BLaER1 treated with 17β-estradiol and CSF1 and Interleukin-3, amounts not matched to agents 10 nM and 100 nM (cell line): ENCODE results near the gene ARCN1.
"Not testable (repeated sequence)": the region's sequence is repeated elsewhere in the genome, so short reads cannot be mapped to it uniquely, and the experiment has no call there.

ENCODE experiments used
- H3K27ac ChIP-seq, 11 experiments: shearing (Covaris generic); formaldehyde crosslinking; 2 replicates each; pipeline ENCODE4 v1.8.1; 2022
- H3K27me3 ChIP-seq, 11 experiments: shearing (Covaris generic); formaldehyde crosslinking; 2 replicates each; pipeline ENCODE4 v1.8.1; 2022
- H3K36me3 ChIP-seq, 11 experiments: shearing (Covaris generic); formaldehyde crosslinking; 2 replicates each; pipeline ENCODE4 v1.8.1; 2022
- H3K4me1 ChIP-seq, 10 experiments: shearing (Covaris generic); formaldehyde crosslinking; 2 replicates each; pipeline ENCODE4 v1.8.1; 2022
- H3K4me2 ChIP-seq, 11 experiments: shearing (Covaris generic); formaldehyde crosslinking; 2 replicates each; pipeline ENCODE4 v1.8.1; 2022
- H3K4me3 ChIP-seq, 10 experiments: shearing (Covaris generic); formaldehyde crosslinking; 2 replicates each; pipeline ENCODE4 v1.8.1; 2022
- H3K9ac ChIP-seq, 11 experiments: shearing (Covaris generic); formaldehyde crosslinking; 2 replicates each; pipeline ENCODE4 v1.8.1; 2022
- H3K9me3 ChIP-seq, 11 experiments: shearing (Covaris generic); formaldehyde crosslinking; replicated peaks in 1 of 11; 2 replicates each; pipeline ENCODE4 v1.8.1; 2022
- H4K20me1 ChIP-seq, 11 experiments: shearing (Covaris generic); formaldehyde crosslinking; 2 replicates each; pipeline ENCODE4 v1.8.1; 2022
- Cebpa-rat ChIP-seq, 11 experiments: shearing (Covaris generic); IDR thresholded peaks; 2 replicates each; pipeline ENCODE4 v1.8.1; 2022

Gene ARCN1

DNA sequence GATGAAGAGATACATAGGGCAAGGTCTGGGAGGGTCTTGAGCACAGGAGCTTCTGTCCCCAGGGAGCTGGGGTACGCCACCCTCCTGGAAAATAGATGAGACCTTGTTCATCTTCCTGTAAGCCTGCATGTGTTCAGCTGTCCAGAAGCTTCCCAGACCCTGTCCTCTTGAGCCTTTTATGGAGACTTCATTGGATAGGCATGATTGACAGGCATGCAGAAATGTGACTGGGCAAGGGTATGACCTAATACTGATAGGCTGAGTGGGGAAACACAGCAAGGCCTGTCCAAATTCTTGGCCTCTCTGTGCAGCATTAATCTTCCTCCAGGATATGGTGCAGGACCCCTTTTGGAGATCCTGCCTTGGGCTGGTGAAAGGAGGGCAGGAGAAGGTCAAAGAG is 15.7 kb downstream of the ARCN1 start:
- Histone ChIP-seq H3K9ac (no peak overlapping the region), H3K27ac (no peak overlapping the region), H3K4me1 (no peaks in the 10 kb centered on the region), H3K9me3 (no peaks in the 10 kb centered on the region), H3K27me3 (no peaks in the 10 kb centered on the region), H3K4me2 (no peak overlapping the region), H4K20me1 (peaks cover 2 to 100% (median 44%) of the 10 kb centered on the region in 11 experiments; a peak in 17 of 22 replicates), H3K4me3 (no peak overlapping the region), H3K36me3 (peaks cover 98 to 100% (median 100%) of the 10 kb centered on the region in 11 experiments)
- TF ChIP-seq Cebpa-rat (IDR thresholded peaks at IDR 0.05): no peak

DNA sequence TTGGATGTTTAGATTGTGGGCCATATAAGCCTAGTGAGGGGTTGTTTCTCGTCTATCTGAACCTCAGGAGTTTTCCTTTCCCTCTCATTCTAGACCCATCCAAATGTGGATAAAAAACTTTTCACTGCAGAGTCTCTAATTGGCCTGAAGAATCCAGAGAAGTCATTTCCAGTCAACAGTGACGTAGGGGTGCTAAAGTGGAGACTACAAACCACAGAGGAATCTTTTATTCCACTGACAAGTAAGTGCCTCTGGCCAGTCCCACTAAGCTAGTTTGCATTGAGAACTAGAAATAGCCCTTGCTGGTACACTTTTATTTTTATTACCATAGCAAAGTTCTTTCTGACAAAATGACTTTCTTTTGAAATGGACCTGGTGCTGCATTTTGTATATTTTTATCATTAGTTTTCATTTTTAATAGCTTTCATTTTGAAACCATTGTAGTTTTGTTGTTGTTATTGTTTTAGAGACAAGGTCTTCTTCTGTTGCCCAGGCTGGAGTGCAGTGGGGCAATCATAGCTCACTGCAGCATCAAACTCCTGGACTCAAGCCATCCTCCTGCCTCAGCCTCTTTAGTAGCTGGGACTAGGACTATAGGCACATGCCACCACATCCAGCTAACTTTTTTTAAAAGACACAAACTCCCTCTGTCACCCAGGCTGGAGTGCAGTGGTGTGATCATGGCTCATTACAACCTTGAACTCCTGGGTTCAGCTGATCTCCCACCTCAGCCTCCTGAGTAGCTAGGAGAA is 20.6 kb downstream of the ARCN1 start:
- Histone ChIP-seq H3K27ac (no peak overlapping the region), H3K36me3 (peaks cover 85 to 100% (median 98%) of the 10 kb centered on the region in 11 experiments), H3K4me3 (no peak overlapping the region), H3K9me3 (no peaks in the 10 kb centered on the region), H3K27me3 (no peaks in the 10 kb centered on the region), H3K4me1 (peaks cover 0 to 32% (median 28%) of the 10 kb centered on the region in 10 experiments; a peak in 18 of 20 replicates), H3K4me2 (no peak overlapping the region), H3K9ac (peak overlapping the region in 1 of 11 experiments; percentile 9; a peak in 1 of 22 replicates), H4K20me1 (peaks cover 0 to 100% (median 36%) of the 10 kb centered on the region in 11 experiments; a peak in 15 of 22 replicates)
- TF ChIP-seq Cebpa-rat (IDR thresholded peaks at IDR 0.05): no peak

DNA sequence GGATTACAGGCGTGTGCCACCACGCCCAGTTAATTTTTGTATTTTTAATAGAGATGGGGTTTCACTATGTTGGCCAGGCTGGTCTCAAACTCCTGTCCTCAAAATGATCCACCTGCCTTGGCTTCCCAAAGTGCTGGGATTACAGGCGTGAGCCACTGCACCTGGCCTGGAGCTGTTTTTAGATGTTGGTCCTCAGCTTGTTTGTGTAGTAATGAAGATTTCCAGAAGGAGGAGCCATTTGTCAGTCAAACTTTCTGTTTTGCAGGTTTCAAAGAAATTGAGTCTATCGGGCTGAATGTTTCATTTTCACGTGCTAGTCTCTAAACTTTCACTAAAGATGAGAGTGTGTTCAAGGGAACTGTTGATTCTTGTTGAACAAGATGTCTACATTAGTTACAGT is 22.8 kb downstream of the ARCN1 start:
- Histone ChIP-seq H4K20me1 (peaks cover 0 to 99% (median 26%) of the 10 kb centered on the region in 11 experiments; a peak in 13 of 22 replicates), H3K9ac (peak overlapping the region in 2 of 11 experiments; percentile 18 to 50; a peak in 3 of 22 replicates), H3K36me3 (peaks cover 86 to 100% (median 98%) of the 10 kb centered on the region in 11 experiments), H3K27ac (peak overlapping the region in 7 of 11 experiments; percentile 62 to 83 (median 77); a peak in 10 of 22 replicates), H3K4me1 (peaks cover 0 to 32% (median 28%) of the 10 kb centered on the region in 10 experiments; a peak in 18 of 20 replicates), H3K4me2 (peak overlapping the region in 9 of 11 experiments; percentile 57 to 87 (median 74); a peak in 13 of 22 replicates)
- H3K9me3 ChIP-seq, H3K27me3 ChIP-seq, H3K4me3 ChIP-seq: not testable (repeated sequence)

DNA sequence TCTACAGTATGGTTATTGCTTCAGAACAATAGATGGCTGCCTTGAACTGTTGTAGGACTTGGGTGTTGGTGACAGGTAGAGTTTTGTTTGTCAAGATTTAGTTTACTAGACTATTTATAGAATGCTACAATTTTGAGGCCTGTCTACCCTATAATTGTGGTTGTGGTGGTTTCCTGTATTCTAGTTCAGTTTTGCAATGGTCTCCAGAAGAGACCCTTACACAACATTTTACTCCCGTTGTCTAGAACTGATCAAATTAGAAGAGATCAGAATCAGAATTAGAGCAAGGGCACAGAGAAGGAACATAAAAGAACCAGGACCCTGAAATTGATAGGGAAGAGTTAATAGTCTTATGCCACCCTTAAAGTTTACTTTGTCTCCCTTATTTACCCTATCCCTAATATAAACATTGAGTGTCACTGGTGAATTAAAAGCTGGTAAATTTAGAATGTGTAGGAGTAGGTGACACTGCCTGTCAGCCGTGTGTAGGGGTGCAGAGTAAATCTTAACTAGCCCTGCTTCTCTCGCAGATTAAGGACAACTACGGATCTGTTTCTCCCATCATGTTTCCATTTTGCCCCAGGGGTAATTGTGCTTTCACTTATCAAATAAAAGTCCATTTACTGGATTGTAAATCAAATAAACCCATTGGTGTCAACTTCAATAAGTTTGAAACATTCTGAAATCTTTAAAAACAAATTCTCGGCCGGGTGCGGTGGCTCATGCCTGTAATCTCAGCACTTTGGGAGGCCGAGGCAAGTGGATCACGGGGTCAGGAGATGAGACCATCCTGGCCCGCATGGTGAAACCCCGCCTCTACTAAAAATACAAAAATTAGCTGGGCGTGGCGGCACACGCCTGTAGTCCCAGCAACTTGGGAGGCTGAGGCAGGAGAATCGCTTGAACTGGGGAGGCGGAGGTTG is 24.3 kb downstream of the ARCN1 start:
- Histone ChIP-seq H3K4me2 (peak overlapping the region in 9 of 11 experiments; percentile 57 to 87 (median 74); a peak in 19 of 22 replicates), H3K9me3 (no peaks in the 10 kb centered on the region), H3K9ac (peak overlapping the region in 9 of 11 experiments; percentile 45 to 72 (median 56); a peak in 17 of 22 replicates), H3K36me3 (peaks cover 86 to 100% (median 98%) of the 10 kb centered on the region in 11 experiments), H3K4me3 (peak overlapping the region in 4 of 10 experiments; percentile 1 to 41 (median 33); a peak in 5 of 20 replicates), H3K27ac (peak overlapping the region in 8 of 11 experiments; percentile 58 to 83 (median 76); a peak in 17 of 22 replicates), H3K27me3 (no peaks in the 10 kb centered on the region), H3K4me1 (peaks cover 0 to 32% (median 28%) of the 10 kb centered on the region in 10 experiments; a peak in 18 of 20 replicates), H4K20me1 (peaks cover 0 to 91% (median 26%) of the 10 kb centered on the region in 11 experiments; a peak in 12 of 22 replicates)
- peak in 3 of 11 experiments; percentile 56 to 87 (median 63); a peak in 6 of 22 replicates for TF ChIP-seq Cebpa-rat (IDR thresholded peaks at IDR 0.05)

DNA sequence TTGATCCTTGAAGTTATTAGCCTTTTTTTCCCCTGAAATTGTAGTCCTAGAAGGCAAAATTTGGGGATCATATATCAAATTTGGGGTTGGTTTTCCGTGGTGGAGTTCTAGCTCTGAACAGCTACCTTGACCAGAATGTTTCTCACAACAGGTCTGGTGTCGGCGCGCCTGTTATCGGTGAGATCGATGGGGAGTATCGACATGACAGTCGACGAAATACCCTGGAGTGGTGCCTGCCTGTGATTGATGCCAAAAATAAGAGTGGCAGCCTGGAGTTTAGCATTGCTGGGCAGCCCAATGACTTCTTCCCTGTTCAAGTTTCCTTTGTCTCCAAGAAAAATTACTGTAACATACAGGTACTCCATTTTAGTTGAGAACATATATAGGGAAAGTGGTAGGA is 25.3 kb downstream of the ARCN1 start:
- peak overlapping the region in 6 of 11 experiments; percentile 62 to 83 (median 78); a peak in 9 of 22 replicates for H3K27ac ChIP-seq
- no peak overlapping the region for H3K9ac ChIP-seq

DNA sequence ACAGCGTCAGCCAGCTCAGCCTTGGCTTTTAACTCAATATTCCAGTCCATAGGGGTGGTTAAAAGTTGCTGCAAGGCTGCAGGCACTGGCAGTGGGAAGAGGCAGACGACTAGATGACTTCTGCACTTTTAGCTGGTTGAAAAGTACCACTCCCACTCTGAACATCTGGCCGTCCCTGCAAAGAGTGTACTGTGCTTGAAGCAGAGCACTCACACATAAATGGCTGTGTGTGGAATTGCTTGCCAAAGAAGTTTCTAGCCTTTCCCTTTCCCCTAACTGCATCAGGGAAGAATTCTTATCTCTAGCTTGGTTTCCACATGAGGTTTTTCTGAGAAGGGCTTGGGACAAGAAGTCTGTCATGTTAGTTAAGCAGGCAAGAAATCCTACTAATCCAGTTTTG is 30.1 kb downstream of the ARCN1 start:
- H3K4me1 ChIP-seq: peaks cover 19 to 45% (median 31%) of the 10 kb centered on the region in 10 experiments
- H3K27ac ChIP-seq: peak overlapping the region in 1 of 11 experiments; percentile 20; a peak in 1 of 22 replicates
- peaks cover 53 to 64% (median 63%) of the 10 kb centered on the region in 11 experiments for H3K36me3 ChIP-seq
- no peak for TF ChIP-seq Cebpa-rat (IDR thresholded peaks at IDR 0.05)
- peaks cover 0 to 59% (median 0%) of the 10 kb centered on the region in 11 experiments; a peak in 6 of 22 replicates for H4K20me1 ChIP-seq
- H3K4me3 ChIP-seq: no peak overlapping the region
- no peak overlapping the region; a peak in 1 of 22 replicates for H3K9ac ChIP-seq
- H3K27me3 ChIP-seq: peaks cover 0 to 18% (median 11%) of the 10 kb centered on the region in 11 experiments; a peak in 18 of 22 replicates
- no peak overlapping the region for H3K4me2 ChIP-seq
- no peaks in the 10 kb centered on the region for H3K9me3 ChIP-seq

More for the DNA sequence above, 25.3 kb downstream of the ARCN1 start:
- no peaks in the 10 kb centered on the region for H3K9me3 ChIP-seq
- no peak for TF ChIP-seq Cebpa-rat (IDR thresholded peaks at IDR 0.05)
- H3K4me3 ChIP-seq: no peak overlapping the region
- peak overlapping the region in 1 of 11 experiments; percentile 74; a peak in 3 of 22 replicates for H3K4me2 ChIP-seq
- peaks cover 86 to 100% (median 98%) of the 10 kb centered on the region in 11 experiments for H3K36me3 ChIP-seq
- peaks cover 0 to 32% (median 29%) of the 10 kb centered on the region in 10 experiments; a peak in 18 of 20 replicates for H3K4me1 ChIP-seq
- no peaks in the 10 kb centered on the region for H3K27me3 ChIP-seq
- H4K20me1 ChIP-seq: peaks cover 0 to 90% (median 23%) of the 10 kb centered on the region in 11 experiments; a peak in 12 of 22 replicates

DNA sequence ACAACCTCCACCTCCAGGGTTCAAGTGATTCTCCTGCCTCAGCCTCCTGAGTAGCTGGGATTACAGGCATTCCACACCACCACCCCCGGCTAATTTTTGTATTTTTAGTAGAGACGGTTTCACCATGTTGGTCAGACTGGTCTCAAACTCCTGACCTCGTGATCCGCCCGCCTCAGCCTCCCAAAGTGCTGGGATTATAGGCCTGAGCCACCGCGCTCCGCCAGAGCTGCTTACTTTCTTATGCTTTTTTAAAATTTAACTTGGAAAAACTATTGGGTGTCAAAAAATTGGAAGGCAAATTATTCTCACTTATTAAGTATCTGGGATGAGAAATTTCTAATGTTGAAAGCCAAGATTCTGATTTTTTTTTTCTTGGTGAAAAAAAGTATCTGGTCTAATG is 31.5 kb downstream of the ARCN1 start:
- not testable (repeated sequence) for H3K9me3 ChIP-seq
- peaks cover 39 to 51% (median 49%) of the 10 kb centered on the region in 11 experiments for H3K36me3 ChIP-seq
- H3K27ac ChIP-seq: peak overlapping the region in 1 of 11 experiments; percentile 76; a peak in 1 of 22 replicates

DNA sequence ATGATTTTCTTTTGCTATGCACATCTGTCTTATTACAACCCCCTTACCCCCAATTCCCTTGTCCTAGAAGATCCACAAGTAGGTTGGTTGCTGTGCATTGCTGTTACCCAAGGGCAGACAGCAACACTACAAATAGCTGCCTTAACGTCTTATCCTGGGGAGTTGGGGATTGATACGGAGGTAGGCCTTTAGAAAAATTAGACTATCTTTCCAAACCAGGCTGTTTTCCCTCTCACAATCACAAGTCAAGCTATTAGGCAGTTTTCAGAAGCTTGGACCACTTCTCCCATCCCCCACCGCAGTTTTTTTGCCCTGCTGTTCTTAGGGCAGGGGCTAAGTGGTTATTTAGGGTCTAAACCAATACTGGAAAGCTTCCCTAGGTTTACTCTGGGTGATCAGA is 32.4 kb downstream of the ARCN1 start:
- H3K27ac ChIP-seq: peak overlapping the region in 7 of 11 experiments; percentile 47 to 77 (median 62); a peak in 11 of 22 replicates

More for the DNA sequence above, 31.5 kb downstream of the ARCN1 start:
- Histone ChIP-seq H3K4me1 (peaks cover 30 to 54% (median 44%) of the 10 kb centered on the region in 10 experiments), H3K27me3 (peaks cover 12 to 32% (median 25%) of the 10 kb centered on the region in 11 experiments), H4K20me1 (peaks cover 0 to 51% (median 4%) of the 10 kb centered on the region in 11 experiments; a peak in 13 of 22 replicates), H3K4me2 (peak overlapping the region in 2 of 11 experiments; percentile 91 to 92; a peak in 2 of 22 replicates)
- not testable (repeated sequence) for H3K4me3 ChIP-seq, H3K9ac ChIP-seq

More for the DNA sequence above, 32.4 kb downstream of the ARCN1 start:
- TF ChIP-seq Cebpa-rat (IDR thresholded peaks at IDR 0.05): no peak
- H3K36me3 ChIP-seq: peaks cover 30 to 42% (median 41%) of the 10 kb centered on the region in 11 experiments
- H3K4me1 ChIP-seq: peaks cover 39 to 63% (median 52%) of the 10 kb centered on the region in 10 experiments
- peaks cover 5 to 51% (median 11%) of the 10 kb centered on the region in 11 experiments; a peak in 15 of 22 replicates for H4K20me1 ChIP-seq
- H3K9me3 ChIP-seq: no peaks in the 10 kb centered on the region
- peak overlapping the region in 10 of 11 experiments; percentile 59 to 95 (median 86); a peak in 20 of 22 replicates for H3K4me2 ChIP-seq
- H3K4me3 ChIP-seq: no peak overlapping the region
- H3K27me3 ChIP-seq: peaks cover 20 to 41% (median 33%) of the 10 kb centered on the region in 11 experiments
- H3K9ac ChIP-seq: peak overlapping the region in 3 of 11 experiments; percentile 47 to 68 (median 61); a peak in 2 of 22 replicates
